PC-3 (cell line): ENCODE measurements around the gene ZFPM1. TPM values are rescaled to one million over a fixed set of nuclear protein-coding genes. Genes with fewer than 3 reads are reported as not detected.
A peak's percentile ranks its signal among the peaks of the same experiment; 100 is the strongest.

Source experiments
- ATAC-seq: fragments of 200-7000 bp; cut with Tn5 transposase; 2 replicates; pipeline ENCODE4 v1.9.1; 2020; ENCODE audit warnings: mild to moderate bottlenecking, moderate library complexity
- BruUV-seq: library from RNA; stranded (reverse); fragments of 400-500 nt; replicated peaks from 2 replicates; lab custom pipeline; 2021; lab: Mats Ljungman, UMichigan
- CTCF ChIA-PET: fragments of 300-600 bp; sonication (Branson Sonifier 250); formaldehyde crosslinking; loops from one replicate; lab custom pipeline; 2022; ENCODE audit warnings: antibody characterized with exemption; lab: Charles Lee
- POLR2A ChIA-PET: fragments of 300-600 bp; sonication (Branson Sonifier 250); formaldehyde crosslinking; loops from one replicate; lab custom pipeline; 2022; ENCODE audit warnings: antibody characterized with exemption; ENCODE audit not compliant: unreplicated experiment; lab: Charles Lee
- DNase-seq: peaks from one replicate; pipeline ENCODE4 v3.0.0-alpha.2; 2015
- H2AFZ ChIP-seq: fragments of 300-600 bp; sonication (generic); 2 replicates; pipeline ENCODE4 v1.6.0; 2016; ENCODE audit warnings: antibody characterized with exemption, low read length
- H3F3A ChIP-seq: fragments of 300-600 bp; sonication (generic); one replicate; pipeline ENCODE4 v1.6.0; 2017; ENCODE audit warnings: antibody characterized with exemption, low read length, control low read depth, mild to moderate bottlenecking; ENCODE audit not compliant: unreplicated experiment
- H3K27ac ChIP-seq: fragments of 300-600 bp; sonication (generic); 2 replicates; pipeline ENCODE4 v1.5.1; 2016; ENCODE audit warnings: mild to moderate bottlenecking, low read length
- H3K27me3 ChIP-seq: fragments of 300-600 bp; sonication (generic); 2 replicates; pipeline ENCODE4 v1.6.1; 2016; ENCODE audit warnings: low read length, mixed read lengths
- H3K36me3 ChIP-seq: fragments of 300-600 bp; sonication (generic); 2 replicates; pipeline ENCODE4 v1.6.1; 2016; ENCODE audit warnings: low read depth, mixed run types, low read length, mixed read lengths
- H3K4me1 ChIP-seq: fragments of 300-600 bp; sonication (generic); 2 replicates; pipeline ENCODE4 v1.5.1; 2016; ENCODE audit warnings: low read length; ENCODE audit not compliant: insufficient read depth
- H3K4me2 ChIP-seq: fragments of 300-600 bp; sonication (generic); 2 replicates; pipeline ENCODE4 v1.6.0; 2016; ENCODE audit warnings: low read length
- H3K4me3 ChIP-seq: fragments of 300-600 bp; sonication (generic); 2 replicates; pipeline ENCODE4 v1.5.1; 2016; ENCODE audit warnings: mild to moderate bottlenecking, low read length, mixed read lengths
- H3K79me2 ChIP-seq: fragments of 300-600 bp; sonication (generic); 2 replicates; pipeline ENCODE4 v1.6.1; 2017; ENCODE audit warnings: low read length, mixed read lengths
- H3K9ac ChIP-seq: fragments of 300-600 bp; sonication (generic); 2 replicates; pipeline ENCODE4 v1.6.0; 2016; ENCODE audit warnings: mild to moderate bottlenecking, low read length
- H3K9me2 ChIP-seq: fragments of 300-600 bp; sonication (generic); replicated peaks from 2 replicates; pipeline ENCODE4 v1.6.1; 2016; ENCODE audit warnings: mixed run types, low read length, mixed read lengths
- H3K9me3 ChIP-seq: fragments of 300-600 bp; sonication (generic); 2 replicates; pipeline ENCODE4 v1.6.1; 2016; ENCODE audit warnings: low read length, mixed read lengths
- H4K20me1 ChIP-seq: fragments of 300-600 bp; sonication (generic); 2 replicates; pipeline ENCODE4 v1.6.1; 2016; ENCODE audit warnings: low read length, mixed read lengths
- CTCF ChIP-seq: fragments of 300-600 bp; sonication (generic); conservative IDR thresholded peaks from 2 replicates; pipeline ENCODE4 v1.5.1; 2017; ENCODE audit warnings: antibody characterized with exemption, low read depth, mild to moderate bottlenecking, low read length
- EZH2 ChIP-seq: fragments of 300-600 bp; sonication (generic); IDR thresholded peaks from one replicate; pipeline ENCODE4 v1.6.1; 2017; ENCODE audit warnings: antibody characterized with exemption, mild to moderate bottlenecking, low read length; ENCODE audit not compliant: unreplicated experiment
- EZH2phosphoT487 ChIP-seq: fragments of 300-600 bp; sonication (generic); IDR thresholded peaks from 2 replicates; pipeline ENCODE4 v1.6.1; 2018; ENCODE audit warnings: mild to moderate bottlenecking, antibody characterized with exemption, low read length, borderline replicate concordance
- intact Hi-C: fragments of 100-400 bp; cut with micrococcal nuclease; formaldehyde crosslinking; loops from 2 replicates; pipeline ENCODE4 v1.9.0; 2023
- total RNA-seq: library from RNA; depleted of rRNA; stranded (reverse); fragments of >200 nt; gene quantifications from 2 replicates; pipeline ENCODE4 v1.2.3, GENCODE V29; 2014

Gene ZFPM1
- total RNA-seq, 1 experiment from 2014 or later: 4.6 TPM

- DNase-seq (peak; percentile 64), ATAC-seq (peak; percentile 69)
- no peak for TF ChIP-seq EZH2
- TF ChIP-seq CTCF: no peak
- no peak for TF ChIP-seq EZH2phosphoT487
- H3K4me1 ChIP-seq: 0 out of 2 replicates have a peak, but pooled peaks cover 6% of the 10 kb centered on the region
- H3K4me2 ChIP-seq: peak overlapping the region; percentile 71
- ChIA-PET POLR2A (interaction anchor here (0.5 to 0.6 kb wide), 4 partner anchors 36 to 524 kb away, joined by 3 to 7 read pairs (median 3); partner anchors contain the start of gene ZC3H18), CTCF (interaction anchor here (0.6 kb wide), 1 partner anchor 26 kb away, joined by 3 read pairs; no protein-coding TSS in a partner anchor)
- H3K9me3 ChIP-seq: no peaks in the 10 kb centered on the region
- 0 out of 2 replicates have a peak overlapping the region, but pooled peaks have one; percentile 55 for H2AFZ ChIP-seq
- H4K20me1 ChIP-seq: no peaks in the 10 kb centered on the region
- no peaks in the 10 kb centered on the region for H3K9me2 ChIP-seq
- no peaks in the 10 kb centered on the region for H3F3A ChIP-seq
- H3K4me3 ChIP-seq: peak overlapping the region; percentile 70
- H3K27me3 ChIP-seq: peaks cover under 1% of the 10 kb centered on the region; the same call in 1 of the 2 replicates
- H3K9ac ChIP-seq: peak overlapping the region; percentile 78
- no TSS peak for BruUV-seq
- intact Hi-C loops: no loop called here
- H3K79me2 ChIP-seq: peaks cover 13% of the 10 kb centered on the region
- H3K27ac ChIP-seq: no peak overlapping the region
- H3K36me3 ChIP-seq: no peaks in the 10 kb centered on the region
Measured at GRCh38 chr16:88533932-88534637, 81.0 kb downstream of the ZFPM1 start.

GRCh38 chr16:88534638-88535190, 81.6 kb downstream of the ZFPM1 start:
- H3K4me2 ChIP-seq: peak overlapping the region; percentile 84

GRCh38 chr16:88535191-88535856, 82.2 kb downstream of the ZFPM1 start:
- Histone ChIP-seq H2AFZ (no peak overlapping the region), H3K27ac (no peak overlapping the region), H3K9me2 (no peaks in the 10 kb centered on the region), H3K4me2 (peak overlapping the region; percentile 84), H3K4me3 (peak overlapping the region; percentile 69), H3K36me3 (no peaks in the 10 kb centered on the region), H3K9me3 (no peaks in the 10 kb centered on the region), H3K9ac (peak overlapping the region; percentile 27; the same call in 1 of the 2 replicates), H3K79me2 (peaks cover 13% of the 10 kb centered on the region), H3F3A (no peaks in the 10 kb centered on the region), H4K20me1 (no peaks in the 10 kb centered on the region), H3K27me3 (peaks cover 10% of the 10 kb centered on the region), H3K4me1 (0 out of 2 replicates have a peak, but pooled peaks cover 6% of the 10 kb centered on the region)
- TSS peak; percentile 69 for BruUV-seq
- POLR2A ChIA-PET: no interaction called here
- DNase-seq: no peak
- no peak for TF ChIP-seq EZH2phosphoT487
- no peak for TF ChIP-seq CTCF
- no peak for TF ChIP-seq EZH2
- ATAC-seq: no peak
- intact Hi-C loops: no loop called here
- CTCF ChIA-PET: no interaction called here

More at GRCh38 chr16:88534638-88535190, 81.6 kb downstream of the ZFPM1 start:
- DNase-seq (peak; percentile 19), ATAC-seq (peak; percentile 21; the same call in 1 of the 2 replicates)
- Histone ChIP-seq H3K4me1 (0 out of 2 replicates have a peak, but pooled peaks cover 6% of the 10 kb centered on the region), H3K9me3 (no peaks in the 10 kb centered on the region), H3K79me2 (peaks cover 13% of the 10 kb centered on the region), H3K27ac (no peak overlapping the region), H3K36me3 (no peaks in the 10 kb centered on the region), H4K20me1 (no peaks in the 10 kb centered on the region), H2AFZ (no peak overlapping the region), H3K27me3 (peaks cover 7% of the 10 kb centered on the region), H3K4me3 (peak overlapping the region; percentile 69), H3F3A (no peaks in the 10 kb centered on the region), H3K9me2 (no peaks in the 10 kb centered on the region), H3K9ac (peak overlapping the region; percentile 27; the same call in 1 of the 2 replicates)
- ChIA-PET CTCF (no interaction called here), POLR2A (interaction anchor here (0.6 kb wide), 3 partner anchors 35 to 525 kb away, joined by 3 to 7 read pairs (median 3); partner anchors contain the start of gene ZC3H18)
- TF ChIP-seq EZH2: no peak
- TF ChIP-seq EZH2phosphoT487: no peak
- no TSS peak for BruUV-seq
- intact Hi-C loops: no loop called here
